DOHH2 (cell line): ENCODE results near the gene FBP1.

Source experiments
- H3F3A ChIP-seq: fragments of 200-600 bp; sonication (generic), shearing (Covaris generic); 2 replicates; pipeline ENCODE4 v1.6.0; 2016; ENCODE audit warnings: antibody characterized with exemption, mild to moderate bottlenecking; ENCODE audit not compliant: control insufficient read depth, insufficient read depth
- H3K27ac ChIP-seq: fragments of 200-600 bp; sonication (generic); 2 replicates; pipeline ENCODE4 v1.5.1; 2014; ENCODE audit warnings: low read depth, mild to moderate bottlenecking, low read length, moderate library complexity
- H3K27me3 ChIP-seq: fragments of 200-600 bp; sonication (generic); 2 replicates; pipeline ENCODE4 v1.6.1; 2014; ENCODE audit warnings: mild to moderate bottlenecking, low read length, mixed read lengths; ENCODE audit not compliant: control insufficient read depth
- H3K36me3 ChIP-seq: fragments of 200-600 bp; sonication (generic); 2 replicates; pipeline ENCODE4 v1.6.1; 2014; ENCODE audit warnings: mild to moderate bottlenecking, low read length, moderate library complexity, mixed read lengths; ENCODE audit not compliant: control insufficient read depth
- H3K4me1 ChIP-seq: fragments of 200-600 bp; sonication (generic); 2 replicates; pipeline ENCODE4 v1.6.1; 2014; ENCODE audit warnings: mild to moderate bottlenecking, low read length, mixed read lengths; ENCODE audit not compliant: control insufficient read depth
- H3K4me2 ChIP-seq: fragments of 200-600 bp; sonication (generic); 2 replicates; pipeline ENCODE4 v1.6.0; 2014; ENCODE audit warnings: mild to moderate bottlenecking, low read length, moderate library complexity
- H3K4me3 ChIP-seq: fragments of 200-600 bp; sonication (generic); 2 replicates; pipeline ENCODE4 v1.5.1; 2014; ENCODE audit warnings: mild to moderate bottlenecking, low read length, mixed read lengths
- H3K79me2 ChIP-seq: fragments of 200-600 bp; sonication (generic); 2 replicates; pipeline ENCODE4 v1.6.1; 2014; ENCODE audit warnings: mild to moderate bottlenecking, low read length, mixed read lengths; ENCODE audit not compliant: control insufficient read depth
- H3K9me2 ChIP-seq: fragments of 200-600 bp; sonication (generic); replicated peaks from 2 replicates; pipeline ENCODE4 v1.6.1; 2014; ENCODE audit warnings: mild to moderate bottlenecking, low read length, mixed read lengths; ENCODE audit not compliant: control insufficient read depth
- H3K9me3 ChIP-seq: fragments of 200-600 bp; sonication (generic); 2 replicates; pipeline ENCODE4 v1.6.1; 2014; ENCODE audit warnings: antibody characterized with exemption, low read length, mixed read lengths; ENCODE audit not compliant: control insufficient read depth, insufficient read depth
- H4K20me1 ChIP-seq: fragments of 200-600 bp; sonication (generic); 2 replicates; pipeline ENCODE4 v1.6.0; 2014; ENCODE audit warnings: low read depth, mild to moderate bottlenecking, antibody characterized with exemption, low read length, moderate library complexity; ENCODE audit not compliant: control insufficient read depth, insufficient read depth
- EZH2phosphoT487 ChIP-seq: fragments of 200-600 bp; sonication (generic); IDR thresholded peaks from 2 replicates; pipeline ENCODE4 v1.6.1; 2017; ENCODE audit warnings: borderline replicate concordance, mild to moderate bottlenecking, antibody characterized with exemption, low read length, moderate library complexity, mixed read lengths
- TF ChIP-seq, protein P1 (sequence below): fragments of 200-600 bp; sonication (generic); IDR thresholded peaks from one replicate; pipeline ENCODE4 v1.5.1; 2014; ENCODE audit warnings: antibody characterized with exemption, mild to moderate bottlenecking, low read depth, low read length; ENCODE audit not compliant: poor library complexity, severe bottlenecking

FBP1 gene

DNA sequence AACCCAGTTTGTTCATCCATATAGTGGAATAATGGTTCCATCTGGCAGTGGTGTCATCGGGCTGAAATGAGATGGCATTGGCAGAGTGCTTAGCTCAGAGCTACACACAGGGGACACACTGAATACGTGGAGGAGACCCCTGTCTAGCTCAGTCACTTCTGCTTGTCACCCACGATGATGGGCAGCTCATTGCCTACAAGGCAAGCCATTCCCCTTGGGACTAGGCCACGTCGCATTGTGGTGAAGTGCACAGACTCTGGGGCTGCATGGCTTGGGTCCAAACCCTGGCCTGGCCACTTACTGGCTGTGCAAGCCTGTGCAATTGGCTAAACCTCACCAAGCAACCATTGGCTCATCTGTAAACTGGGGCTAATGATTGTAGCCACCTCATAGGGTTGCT, 3.2 kb upstream of the FBP1 start:
- TF ChIP-seq, protein P1, sequence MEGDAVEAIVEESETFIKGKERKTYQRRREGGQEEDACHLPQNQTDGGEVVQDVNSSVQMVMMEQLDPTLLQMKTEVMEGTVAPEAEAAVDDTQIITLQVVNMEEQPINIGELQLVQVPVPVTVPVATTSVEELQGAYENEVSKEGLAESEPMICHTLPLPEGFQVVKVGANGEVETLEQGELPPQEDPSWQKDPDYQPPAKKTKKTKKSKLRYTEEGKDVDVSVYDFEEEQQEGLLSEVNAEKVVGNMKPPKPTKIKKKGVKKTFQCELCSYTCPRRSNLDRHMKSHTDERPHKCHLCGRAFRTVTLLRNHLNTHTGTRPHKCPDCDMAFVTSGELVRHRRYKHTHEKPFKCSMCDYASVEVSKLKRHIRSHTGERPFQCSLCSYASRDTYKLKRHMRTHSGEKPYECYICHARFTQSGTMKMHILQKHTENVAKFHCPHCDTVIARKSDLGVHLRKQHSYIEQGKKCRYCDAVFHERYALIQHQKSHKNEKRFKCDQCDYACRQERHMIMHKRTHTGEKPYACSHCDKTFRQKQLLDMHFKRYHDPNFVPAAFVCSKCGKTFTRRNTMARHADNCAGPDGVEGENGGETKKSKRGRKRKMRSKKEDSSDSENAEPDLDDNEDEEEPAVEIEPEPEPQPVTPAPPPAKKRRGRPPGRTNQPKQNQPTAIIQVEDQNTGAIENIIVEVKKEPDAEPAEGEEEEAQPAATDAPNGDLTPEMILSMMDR = no peak
- TF ChIP-seq EZH2phosphoT487 = no peak
- no peaks in the 10 kb centered on the region for H3K9me2 ChIP-seq
- H3K27ac ChIP-seq = no peak overlapping the region
- no peaks in the 10 kb centered on the region for H3K36me3 ChIP-seq
- H3K9me3 ChIP-seq = peaks cover 6% of the 10 kb centered on the region
- no peak overlapping the region for H3K4me2 ChIP-seq
- H3K4me3 ChIP-seq = no peak overlapping the region
- no peaks in the 10 kb centered on the region for H3K79me2 ChIP-seq
- peaks cover 25% of the 10 kb centered on the region for H3K27me3 ChIP-seq
- no peaks in the 10 kb centered on the region for H4K20me1 ChIP-seq
- no peaks in the 10 kb centered on the region for H3F3A ChIP-seq
- H3K4me1 ChIP-seq = no peaks in the 10 kb centered on the region

DNA sequence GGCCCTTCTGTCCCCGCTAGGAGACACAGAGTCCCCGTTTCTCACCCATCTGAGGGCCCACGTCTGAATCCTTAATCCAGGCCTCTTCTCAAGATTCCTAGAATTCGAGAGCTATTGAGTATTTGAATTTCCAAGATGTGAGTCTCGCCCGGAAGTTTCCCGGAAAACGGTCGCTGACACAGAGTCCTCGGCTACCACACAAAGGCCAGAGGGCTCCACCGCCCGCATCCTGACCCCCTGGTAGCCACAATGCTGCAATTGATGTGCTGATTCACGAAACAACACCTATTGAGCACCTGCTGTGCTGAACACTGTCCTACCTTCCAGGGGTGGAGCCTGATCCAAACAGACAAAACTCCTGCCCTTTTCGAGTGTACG, 670 bp upstream of the FBP1 start:
- Histone ChIP-seq H3K27ac (no peak overlapping the region), H4K20me1 (no peaks in the 10 kb centered on the region), H3K79me2 (no peaks in the 10 kb centered on the region), H3K27me3 (peaks cover 25% of the 10 kb centered on the region), H3K4me3 (no peak overlapping the region), H3K9me2 (no peaks in the 10 kb centered on the region), H3K4me2 (no peak overlapping the region), H3K4me1 (no peaks in the 10 kb centered on the region), H3F3A (no peaks in the 10 kb centered on the region), H3K9me3 (peaks cover 6% of the 10 kb centered on the region), H3K36me3 (no peaks in the 10 kb centered on the region)
- TF ChIP-seq, protein P1 = no peak
- no peak for TF ChIP-seq EZH2phosphoT487

DNA sequence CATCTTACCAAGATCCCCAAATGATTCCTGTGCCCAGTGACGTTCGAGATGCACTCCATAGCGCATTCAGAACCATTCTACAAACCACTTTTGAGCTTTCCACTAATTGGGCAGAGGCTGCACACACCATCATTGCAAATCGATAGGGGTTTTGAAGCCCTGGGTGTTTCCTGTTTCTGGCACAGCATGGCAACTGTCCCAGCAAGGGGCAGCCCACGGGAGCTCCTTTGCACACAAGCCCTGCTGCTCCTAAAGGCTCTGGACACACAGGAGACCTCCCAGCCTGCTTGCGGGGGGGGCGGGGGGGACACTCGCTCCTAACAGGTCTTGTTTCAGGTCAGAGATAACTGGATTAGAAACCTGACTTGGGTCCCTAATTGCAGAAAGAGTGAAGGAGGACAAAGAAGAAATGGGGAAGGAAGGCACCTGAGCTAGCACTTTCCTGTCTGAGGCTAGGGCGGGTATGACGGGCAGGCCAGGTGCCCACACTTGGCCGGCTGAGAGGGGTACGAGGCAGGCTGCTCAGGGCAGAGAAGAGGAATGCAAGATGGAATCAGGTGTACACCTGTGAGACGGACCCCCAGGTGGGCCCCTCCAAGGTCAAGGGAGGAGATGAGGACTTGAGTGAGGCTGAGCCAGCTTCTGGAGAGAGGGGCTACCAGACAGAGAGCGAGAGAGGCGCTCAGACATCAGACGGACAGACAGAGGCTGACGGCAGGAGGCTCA, 820 bp downstream of the FBP1 start:
- H3K36me3 ChIP-seq = no peaks in the 10 kb centered on the region
- peaks cover 6% of the 10 kb centered on the region for H3K9me3 ChIP-seq
- TF ChIP-seq, protein P1 = no peak
- TF ChIP-seq EZH2phosphoT487 = no peak
- no peaks in the 10 kb centered on the region for H3F3A ChIP-seq
- H4K20me1 ChIP-seq = no peaks in the 10 kb centered on the region
- no peak overlapping the region for H3K4me3 ChIP-seq
- H3K4me2 ChIP-seq = no peak overlapping the region
- no peaks in the 10 kb centered on the region for H3K4me1 ChIP-seq
- H3K27ac ChIP-seq = no peak overlapping the region
- H3K27me3 ChIP-seq = peaks cover 25% of the 10 kb centered on the region
- no peaks in the 10 kb centered on the region for H3K9me2 ChIP-seq
- no peaks in the 10 kb centered on the region for H3K79me2 ChIP-seq
